DMS153 (cell line): ENCODE measurements around the gene DNAH2.

Source experiments
- DNase-seq: peaks from one replicate; lab custom pipeline; 2025; lab: John Stamatoyannopoulos, UW

Gene DNAH2

GRCh38 chr17:7873051-7873450, 155.5 kb downstream of the DNAH2 start:
- DNase-seq = no peak

- DNase-seq = no peak
Observed at GRCh38 chr17:7875804-7876370, 158.3 kb downstream of the DNAH2 start.

GRCh38 chr17:7878234-7878633, 160.7 kb downstream of the DNAH2 start:
- no peak for DNase-seq

GRCh38 chr17:7880076-7880868, 162.7 kb downstream of the DNAH2 start:
- DNase-seq = no peak

- no peak for DNase-seq
Observed at GRCh38 chr17:7881276-7882054, 163.9 kb downstream of the DNAH2 start.

GRCh38 chr17:7882068-7882467, 164.5 kb downstream of the DNAH2 start:
- DNase-seq = peak; percentile 3

- no peak for DNase-seq
Observed at GRCh38 chr17:7882629-7883028, 165.1 kb downstream of the DNAH2 start.
